Pulmonary artery endothelial cell (primary cell): ENCODE data around the gene SRP9. TPM values are rescaled to one million over a fixed set of nuclear protein-coding genes. Genes with fewer than 3 reads are reported as not detected.

Source experiments
- DNase-seq: peaks from one replicate; pipeline ENCODE4 v3.0.0-alpha.2; 2011; ENCODE audit warnings: low read depth, low spot score
- total RNA-seq: library from RNA; depleted of rRNA; stranded (reverse); fragments of >200 nt; gene quantifications from 2 replicates; pipeline ENCODE4 v1.2.3, GENCODE V29; 2014

Gene SRP9
- total RNA-seq, 1 donor from 2014 or later = 210 TPM

DNA sequence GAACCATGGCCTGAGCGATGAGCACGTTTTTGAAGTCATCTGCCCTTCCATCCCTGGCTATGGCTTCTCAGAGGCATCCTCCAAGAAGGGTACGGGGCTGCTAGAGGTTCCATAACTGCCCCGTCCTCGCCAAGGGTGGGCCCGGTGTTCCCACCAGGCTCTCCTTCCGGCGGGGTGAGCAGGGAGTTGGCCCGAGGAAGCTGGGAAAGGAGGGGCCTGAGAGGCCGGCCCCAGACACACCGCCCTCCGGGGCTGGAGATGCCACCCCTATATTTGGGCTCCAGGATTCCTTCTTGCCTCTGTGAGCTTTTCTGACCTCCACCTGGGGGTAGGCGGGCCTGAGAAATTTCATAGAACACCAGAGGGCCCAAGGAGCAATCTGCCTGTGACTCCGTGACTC is 61.2 kb downstream of the SRP9 start:
- no peak for DNase-seq

Other genes starting within 250 kb of the SRP9 start
- 46.0 and 69.0 TPM in 2 replicates for gene ENAH, start 124.7 kb upstream of the SRP9 start, total RNA-seq
- 7.1 and 12.4 TPM in 2 replicates for gene EPHX1, start 32.3 kb downstream of the SRP9 start, total RNA-seq
- gene TMEM63A, start 104.6 kb downstream of the SRP9 start, total RNA-seq = 8.3 and 12.7 TPM in 2 replicates
- not detected in 2 replicates for gene LEFTY1, start 111.3 kb downstream of the SRP9 start, total RNA-seq
- 48.0 TPM in 2 replicates for gene PYCR2, start 146.4 kb downstream of the SRP9 start, total RNA-seq
- gene LEFTY2, start 163.4 kb downstream of the SRP9 start, total RNA-seq = 0.26 TPM in 1 of 2 replicates, not detected in the other
- 27.7 and 32.6 TPM in 2 replicates for gene SDE2, start 221.5 kb downstream of the SRP9 start, total RNA-seq